Brain microvascular endothelial cell (primary cell): ENCODE results near the gene KCNJ12.
"Not testable (repeated sequence)": the region's sequence is repeated elsewhere in the genome, so short reads cannot be mapped to it uniquely, and the experiment has no call there.

ENCODE experiments used
- DNase-seq: peaks from one replicate; pipeline ENCODE4 v3.0.0-alpha.2; 2020
- H3K27ac ChIP-seq: fragments of 250-450 bp; sonication (Bioruptor Pico); 2 replicates; pipeline ENCODE4 v1.5.1; 2020; ENCODE audit warnings: mild to moderate bottlenecking, moderate library complexity
- H3K27me3 ChIP-seq: fragments of 250-450 bp; sonication (Bioruptor Pico); replicated peaks from 2 replicates; pipeline ENCODE4 v1.5.1; 2020; ENCODE audit warnings: mild to moderate bottlenecking
- H3K36me3 ChIP-seq: fragments of 250-450 bp; sonication (Bioruptor Pico); replicated peaks from 2 replicates; pipeline ENCODE4 v1.5.1; 2020; ENCODE audit warnings: mild to moderate bottlenecking
- H3K4me3 ChIP-seq: 2 replicates; pipeline ENCODE4 v1.5.1; 2011; ENCODE audit warnings: low read depth, mild to moderate bottlenecking, control low read depth, low read length, moderate library complexity
- in situ Hi-C: cut with HindIII; loops from 2 replicates; pipeline ENCODE4 v1.10.0; 2017; ENCODE audit warnings: low sequenced_read_pairs, low pct_ligation_motif_present
- TF ChIP-seq, protein P1 (sequence below): IDR thresholded peaks from 2 replicates; pipeline ENCODE4 v1.5.1; 2011; ENCODE audit warnings: low read depth, mild to moderate bottlenecking, moderate library complexity, low read length, control low read depth, inconsistent platforms; ENCODE audit errors: missing control alignments

Gene KCNJ12

DNA sequence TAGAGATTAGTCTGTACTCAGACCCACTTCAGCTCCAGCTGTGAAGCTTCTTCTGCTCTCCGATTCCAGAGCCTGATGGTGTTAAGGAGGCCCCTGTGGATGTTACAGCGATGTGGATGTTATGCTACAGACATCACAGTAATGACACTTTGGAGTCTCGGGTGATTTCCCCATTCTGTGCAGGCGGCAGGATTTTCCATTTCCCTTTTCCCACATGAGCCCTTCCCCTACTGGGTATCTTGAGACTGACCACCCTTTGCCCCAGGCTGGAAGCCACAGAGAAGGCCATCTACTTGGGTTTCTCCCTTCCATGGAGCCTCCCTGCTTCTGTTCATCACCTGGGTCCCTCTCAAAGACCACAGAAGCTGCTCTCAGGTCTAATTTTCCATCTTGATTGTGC is 78.3 kb downstream of the KCNJ12 start:
- Histone ChIP-seq H3K27ac (no peak overlapping the region), H3K27me3 (no peaks in the 10 kb centered on the region), H3K4me3 (no peak overlapping the region), H3K36me3 (no peaks in the 10 kb centered on the region)
- in situ Hi-C loops = no loop called here
- DNase-seq = no peak
- TF ChIP-seq, protein P1, sequence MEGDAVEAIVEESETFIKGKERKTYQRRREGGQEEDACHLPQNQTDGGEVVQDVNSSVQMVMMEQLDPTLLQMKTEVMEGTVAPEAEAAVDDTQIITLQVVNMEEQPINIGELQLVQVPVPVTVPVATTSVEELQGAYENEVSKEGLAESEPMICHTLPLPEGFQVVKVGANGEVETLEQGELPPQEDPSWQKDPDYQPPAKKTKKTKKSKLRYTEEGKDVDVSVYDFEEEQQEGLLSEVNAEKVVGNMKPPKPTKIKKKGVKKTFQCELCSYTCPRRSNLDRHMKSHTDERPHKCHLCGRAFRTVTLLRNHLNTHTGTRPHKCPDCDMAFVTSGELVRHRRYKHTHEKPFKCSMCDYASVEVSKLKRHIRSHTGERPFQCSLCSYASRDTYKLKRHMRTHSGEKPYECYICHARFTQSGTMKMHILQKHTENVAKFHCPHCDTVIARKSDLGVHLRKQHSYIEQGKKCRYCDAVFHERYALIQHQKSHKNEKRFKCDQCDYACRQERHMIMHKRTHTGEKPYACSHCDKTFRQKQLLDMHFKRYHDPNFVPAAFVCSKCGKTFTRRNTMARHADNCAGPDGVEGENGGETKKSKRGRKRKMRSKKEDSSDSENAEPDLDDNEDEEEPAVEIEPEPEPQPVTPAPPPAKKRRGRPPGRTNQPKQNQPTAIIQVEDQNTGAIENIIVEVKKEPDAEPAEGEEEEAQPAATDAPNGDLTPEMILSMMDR = no peak

DNA sequence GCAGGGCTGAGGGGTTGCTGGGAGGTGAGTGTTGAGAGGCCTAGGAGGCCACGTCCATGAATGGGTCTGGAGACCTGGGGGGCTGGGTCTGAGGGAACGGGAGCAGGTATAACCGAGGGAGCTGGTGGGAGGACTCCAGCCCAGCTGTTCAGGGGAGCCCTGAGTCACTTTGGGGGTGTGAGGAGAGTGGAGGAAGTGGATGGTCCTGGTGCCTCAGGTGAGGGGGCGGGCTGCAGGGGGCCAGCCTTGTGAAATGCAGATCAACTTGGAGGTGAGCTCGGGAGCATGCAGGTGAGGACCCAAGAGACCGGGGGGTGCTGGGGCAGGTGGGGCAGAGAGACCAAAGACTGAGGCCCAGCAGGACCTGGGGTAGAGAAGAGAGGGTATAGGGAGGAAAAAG is 79.6 kb downstream of the KCNJ12 start:
- Histone ChIP-seq H3K27me3 (no peaks in the 10 kb centered on the region), H3K27ac (no peak overlapping the region), H3K4me3 (no peak overlapping the region), H3K36me3 (no peaks in the 10 kb centered on the region)
- DNase-seq = no peak
- TF ChIP-seq, protein P1 = no peak
- in situ Hi-C loops = no loop called here

DNA sequence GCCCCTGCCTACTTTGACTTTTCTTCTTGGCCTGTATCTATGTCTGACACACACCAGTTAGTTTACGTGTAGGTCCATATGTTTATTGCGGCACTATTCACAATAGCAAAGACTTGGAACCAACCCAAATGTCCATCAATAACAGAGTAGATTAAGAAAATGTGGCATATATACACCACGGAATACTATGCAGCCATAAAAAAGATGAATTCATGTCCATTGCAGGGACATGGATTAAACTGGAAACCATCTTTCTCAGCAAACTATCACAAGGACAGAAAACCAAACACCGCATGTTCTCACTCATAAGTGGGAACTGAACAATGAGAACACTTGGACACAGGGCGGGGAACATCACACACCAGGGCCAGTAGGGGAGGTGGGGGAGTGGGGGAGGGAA is 80.3 kb downstream of the KCNJ12 start:
- H3K27ac ChIP-seq, H3K36me3 ChIP-seq, H3K4me3 ChIP-seq, H3K27me3 ChIP-seq, DNase-seq, in situ Hi-C loops: not testable (repeated sequence)

DNA sequence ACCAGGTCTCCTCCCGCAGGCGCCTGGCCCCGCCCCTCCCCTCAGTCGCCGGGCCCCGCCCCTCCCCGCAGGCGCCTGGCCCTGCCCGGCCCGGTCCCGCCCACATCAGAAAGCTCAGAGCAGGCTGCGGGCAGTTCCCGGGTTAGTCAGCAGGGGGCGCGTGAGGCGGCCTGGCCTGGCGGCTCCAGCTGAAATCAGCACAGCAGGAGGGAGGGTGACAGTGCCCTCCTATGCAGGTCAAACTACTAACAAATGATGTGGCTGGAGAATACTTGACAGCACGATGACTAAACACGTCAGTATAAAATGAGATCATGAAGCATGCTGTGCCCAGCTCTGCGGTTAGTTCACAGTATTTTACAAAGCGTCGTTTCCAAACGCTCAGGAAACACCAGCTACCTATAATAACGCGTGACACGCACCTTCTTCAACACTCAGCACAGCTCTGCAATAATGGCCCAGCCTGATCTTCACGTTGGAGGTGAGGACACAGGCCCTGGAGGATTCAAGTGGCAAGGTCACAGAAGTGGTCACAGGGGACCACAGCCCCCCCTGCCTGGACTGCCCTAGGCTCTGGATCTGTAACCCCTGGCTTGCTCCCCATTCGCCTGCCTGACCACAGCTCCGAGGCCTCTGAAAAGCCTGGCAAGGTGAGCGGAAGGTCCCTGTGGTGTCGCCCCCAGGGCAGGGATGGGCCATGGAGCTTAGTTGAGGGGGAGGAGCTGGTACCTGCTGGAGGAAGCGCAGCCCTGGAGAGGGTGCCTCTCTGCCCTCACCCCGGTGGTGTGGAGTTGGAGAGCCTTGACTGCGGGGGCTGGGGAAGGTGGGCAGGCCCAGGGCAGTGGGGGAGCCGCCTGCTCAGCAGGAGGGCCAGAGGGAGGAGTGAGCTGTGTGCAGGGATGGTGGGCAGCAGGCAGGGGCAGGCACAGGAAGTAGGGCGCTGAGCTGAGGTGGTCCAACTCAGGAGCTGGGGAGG is 81.2 kb downstream of the KCNJ12 start:
- Histone ChIP-seq H3K36me3 (no peaks in the 10 kb centered on the region), H3K27ac (peak overlapping the region; percentile 7), H3K27me3 (no peaks in the 10 kb centered on the region), H3K4me3 (no peak overlapping the region)
- in situ Hi-C loops = no loop called here
- DNase-seq = peak; percentile 94
- TF ChIP-seq, protein P1 = peak; percentile 89

DNA sequence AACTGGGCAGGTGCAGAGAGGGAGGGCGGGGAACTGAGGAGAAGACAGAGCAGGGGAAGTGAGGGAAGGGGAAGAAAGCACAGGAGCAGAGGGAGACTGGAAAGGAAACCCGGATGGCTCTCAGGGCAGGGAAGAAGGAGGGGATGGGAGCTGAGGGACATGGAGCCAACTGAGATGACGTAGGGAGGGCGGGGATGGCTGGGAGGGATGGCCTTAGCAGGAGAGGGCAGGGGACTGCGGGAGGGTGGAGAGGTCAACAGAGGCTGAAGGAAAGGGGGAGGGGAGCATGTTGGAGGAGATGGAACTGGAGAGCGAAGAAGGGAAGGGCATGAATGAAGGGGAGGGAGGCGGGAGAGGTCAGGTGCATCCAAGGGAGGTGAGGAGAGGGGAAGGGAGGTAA is 81.9 kb downstream of the KCNJ12 start:
- in situ Hi-C loops = no loop called here
- no peaks in the 10 kb centered on the region for H3K27me3 ChIP-seq
- H3K36me3 ChIP-seq = no peaks in the 10 kb centered on the region
- TF ChIP-seq, protein P1 = no peak
- DNase-seq = no peak
- no peak overlapping the region for H3K4me3 ChIP-seq
- H3K27ac ChIP-seq = no peak overlapping the region

DNA sequence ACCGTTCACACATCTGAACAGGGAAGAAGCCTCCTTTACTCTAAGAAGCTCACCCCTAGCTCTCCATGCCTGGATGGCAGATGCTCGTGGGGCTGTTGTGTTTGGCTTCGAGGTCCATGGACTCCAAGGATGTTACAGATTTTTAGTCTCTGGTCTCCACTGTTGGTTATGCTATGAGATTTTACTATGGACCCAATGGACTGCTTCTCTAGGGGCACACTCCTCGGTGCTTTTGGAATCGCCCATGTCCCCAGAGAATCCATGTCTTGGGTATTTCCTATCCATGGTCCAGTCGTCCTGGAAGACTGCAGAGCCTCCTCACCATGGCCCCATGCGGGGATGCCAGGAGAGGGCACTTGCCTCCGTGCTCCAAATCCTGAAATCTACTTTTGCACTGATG is 83.4 kb downstream of the KCNJ12 start:
- Histone ChIP-seq H3K27me3 (peaks cover 2% of the 10 kb centered on the region), H3K4me3 (no peak overlapping the region), H3K27ac (no peak overlapping the region), H3K36me3 (no peaks in the 10 kb centered on the region)
- in situ Hi-C loops = no loop called here
- TF ChIP-seq, protein P1 = no peak
- DNase-seq = no peak
